Mesendoderm (in vitro differentiated cells): ENCODE results near the gene SLC16A14. TPM values are rescaled to one million over a fixed set of nuclear protein-coding genes. Genes with fewer than 3 reads are reported as not detected.
A peak's percentile ranks its signal among the peaks of the same experiment; 100 is the strongest.
"Not testable (repeated sequence)": the region's sequence is repeated elsewhere in the genome, so short reads cannot be mapped to it uniquely, and the experiment has no call there.

ENCODE experiments used
- DNase-seq: peaks from one replicate; pipeline ENCODE4 v3.0.0; 2013
- H2AK5ac ChIP-seq: 2 replicates; pipeline ENCODE4 v1.6.1; 2013; ENCODE audit warnings: low read length, inconsistent platforms
- H2BK120ac ChIP-seq: 2 replicates; pipeline ENCODE4 v1.6.1; 2013; ENCODE audit warnings: low read depth, mild to moderate bottlenecking, low read length, moderate library complexity, mixed read lengths
- H2BK15ac ChIP-seq: replicated peaks from 2 replicates; pipeline ENCODE4 v1.6.1; 2013; ENCODE audit warnings: low read depth, mild to moderate bottlenecking, moderate library complexity
- H2BK5ac ChIP-seq: 2 replicates; pipeline ENCODE4 v1.6.1; 2013; ENCODE audit warnings: low read length, inconsistent platforms
- H3K18ac ChIP-seq: 2 replicates; pipeline ENCODE4 v1.6.1; 2013; ENCODE audit warnings: mild to moderate bottlenecking, low read length, mixed read lengths
- H3K23ac ChIP-seq: one replicate; pipeline ENCODE4 v1.6.1; 2013; ENCODE audit warnings: low read length
- H3K27ac ChIP-seq: 2 replicates; pipeline ENCODE4 v1.5.1; 2013; ENCODE audit warnings: low read depth, mild to moderate bottlenecking, inconsistent platforms, low read length, moderate library complexity
- H3K27me3 ChIP-seq: 2 replicates; pipeline ENCODE4 v1.6.1; 2013; ENCODE audit warnings: low read length, control low read depth, mild to moderate bottlenecking, inconsistent platforms; ENCODE audit not compliant: insufficient read depth, poor library complexity
- H3K36me3 ChIP-seq: 2 replicates; pipeline ENCODE4 v1.6.1; 2013; ENCODE audit warnings: low read length, inconsistent platforms; ENCODE audit not compliant: control insufficient read depth, insufficient read depth
- H3K4ac ChIP-seq: one replicate; pipeline ENCODE4 v1.6.1; 2013; ENCODE audit warnings: low read depth, mild to moderate bottlenecking, low read length, moderate library complexity
- H3K4me1 ChIP-seq: 2 replicates; pipeline ENCODE4 v1.6.1; 2013; ENCODE audit warnings: low read depth, low read length, inconsistent platforms; ENCODE audit not compliant: control insufficient read depth
- H3K4me2 ChIP-seq: 2 replicates; pipeline ENCODE4 v1.6.1; 2013; ENCODE audit warnings: low read length
- H3K4me3 ChIP-seq: 2 replicates; pipeline ENCODE4 v1.5.1; 2013; ENCODE audit warnings: mild to moderate bottlenecking, low read length
- H3K56ac ChIP-seq: one replicate; pipeline ENCODE4 v1.6.1; 2013; ENCODE audit warnings: low read length
- H3K79me1 ChIP-seq: 2 replicates; pipeline ENCODE4 v1.6.1; 2013; ENCODE audit warnings: low read length, inconsistent platforms
- H3K79me2 ChIP-seq: 2 replicates; pipeline ENCODE4 v1.6.1; 2013; ENCODE audit warnings: mild to moderate bottlenecking, low read length; ENCODE audit not compliant: control insufficient read depth, insufficient read depth
- H3K9ac ChIP-seq: 2 replicates; pipeline ENCODE4 v1.6.1; 2013; ENCODE audit warnings: low read length, inconsistent platforms
- H4K5ac ChIP-seq: one replicate; pipeline ENCODE4 v1.6.1; 2013; ENCODE audit warnings: low read length
- H4K8ac ChIP-seq: one replicate; pipeline ENCODE4 v1.6.1; 2013; ENCODE audit warnings: low read depth, mild to moderate bottlenecking, control low read depth, low read length, moderate library complexity
- WGBS: extraction: QIAGEN DNeasy Blood & Tissue Kit; methylation state at CpG from one replicate; pipeline ENCODE4 v1.1.7; 2013; ENCODE audit warnings: low lambda C conversion rate, missing lambda C conversion rate; ENCODE audit not compliant: insufficient coverage; ENCODE audit errors: extremely low coverage; 5-methylcytosine and 5-hydroxymethylcytosine counted together
- polyA plus RNA-seq, 2 experiments: library from polyadenylated mRNA; stranded (reverse); fragments of 200-250 nt; gene quantifications; one replicate each; pipeline ENCODE4 v1.2.3, GENCODE V29; 2013

Gene SLC16A14
- 0.59 TPM for polyA plus RNA-seq (2013, experiment 1 of 2)
- polyA plus RNA-seq (2013, experiment 2 of 2) = 0.69 TPM

DNA sequence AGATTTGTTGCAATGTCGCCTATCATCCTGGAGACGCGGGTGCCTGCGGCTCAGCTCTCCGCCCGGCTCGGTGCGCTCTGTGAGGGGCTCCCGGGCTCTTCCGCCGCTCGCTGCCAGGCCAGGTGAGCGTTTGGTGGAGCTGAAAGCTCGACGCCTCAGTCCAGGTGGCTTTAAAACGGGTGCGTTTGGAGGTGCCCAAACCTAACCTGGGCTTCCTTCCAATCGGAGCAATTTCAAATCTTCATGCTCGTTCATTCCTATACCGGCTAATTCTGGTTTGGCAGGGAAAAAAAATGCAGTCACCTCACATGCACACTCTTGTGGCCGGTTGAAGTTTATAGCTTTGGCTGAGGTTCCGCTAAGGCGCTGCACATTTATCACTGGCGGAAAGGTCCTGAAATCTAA is at the start of gene SLC16A14:
Gene SLC16A14, minus strand, starts transcription at position 274 of the 405 bp plus-strand sequence. CDS start 9,572 bp downstream, outside the sequence.
- peak; percentile 64 for DNase-seq
- no peak within 1 kb of the TSS for H3K18ac ChIP-seq
- H3K27ac ChIP-seq = no peak within 1 kb of the TSS

GRCh38 chr2:230106771-230107170 is 38.0 kb upstream of the SLC16A14 start:
- no peaks in the 10 kb centered on the region for H3K27me3 ChIP-seq
- H3K36me3 ChIP-seq = no peaks in the 10 kb centered on the region
- H3K18ac ChIP-seq = no peak overlapping the region
- H3K79me1 ChIP-seq = no peaks in the 10 kb centered on the region
- no peak overlapping the region for H2BK15ac ChIP-seq
- no CpG with 5 or more reads among the region's 1 CpG for WGBS
- no peak overlapping the region for H2AK5ac ChIP-seq
- H3K4me1 ChIP-seq = no peaks in the 10 kb centered on the region
- H3K56ac ChIP-seq = no peak overlapping the region
- no peak overlapping the region for H2BK5ac ChIP-seq
- H2BK120ac ChIP-seq = no peak overlapping the region
- no peak for DNase-seq
- no peak overlapping the region for H3K23ac ChIP-seq
- no peak overlapping the region for H4K5ac ChIP-seq
- H3K27ac ChIP-seq = no peak overlapping the region
- no peak overlapping the region for H3K4ac ChIP-seq
- H3K9ac ChIP-seq = no peak overlapping the region
- no peak overlapping the region for H4K8ac ChIP-seq
- H3K79me2 ChIP-seq = no peaks in the 10 kb centered on the region
- no peak overlapping the region for H3K4me2 ChIP-seq
- H3K4me3 ChIP-seq = no peak overlapping the region

More for the DNA sequence above, at the start of gene SLC16A14:
- H2AK5ac ChIP-seq = no peak within 1 kb of the TSS
- no peak within 1 kb of the TSS for H3K23ac ChIP-seq
- H3K79me1 ChIP-seq = no peaks in the 10 kb centered on the region
- no peak within 1 kb of the TSS for H3K4ac ChIP-seq
- no peak within 1 kb of the TSS for H2BK15ac ChIP-seq
- peak within 1 kb of the TSS; percentile 96 for H3K4me2 ChIP-seq
- no peak within 1 kb of the TSS for H2BK120ac ChIP-seq
- H3K56ac ChIP-seq = peak within 1 kb of the TSS; percentile 81
- H3K9ac ChIP-seq = peak within 1 kb of the TSS; percentile 60
- H3K79me2 ChIP-seq = no peaks in the 10 kb centered on the region
- no peak within 1 kb of the TSS for H4K8ac ChIP-seq
- H3K4me1 ChIP-seq = peaks cover 2% of the 10 kb centered on the region
- WGBS = no CpG with 5 or more reads among the region's 24 CpGs
- H3K27me3 ChIP-seq = no peaks in the 10 kb centered on the region
- H4K5ac ChIP-seq = no peak within 1 kb of the TSS
- no peaks in the 10 kb centered on the region for H3K36me3 ChIP-seq
- no peak within 1 kb of the TSS for H2BK5ac ChIP-seq
- peak within 1 kb of the TSS; percentile 33 for H3K4me3 ChIP-seq

DNA sequence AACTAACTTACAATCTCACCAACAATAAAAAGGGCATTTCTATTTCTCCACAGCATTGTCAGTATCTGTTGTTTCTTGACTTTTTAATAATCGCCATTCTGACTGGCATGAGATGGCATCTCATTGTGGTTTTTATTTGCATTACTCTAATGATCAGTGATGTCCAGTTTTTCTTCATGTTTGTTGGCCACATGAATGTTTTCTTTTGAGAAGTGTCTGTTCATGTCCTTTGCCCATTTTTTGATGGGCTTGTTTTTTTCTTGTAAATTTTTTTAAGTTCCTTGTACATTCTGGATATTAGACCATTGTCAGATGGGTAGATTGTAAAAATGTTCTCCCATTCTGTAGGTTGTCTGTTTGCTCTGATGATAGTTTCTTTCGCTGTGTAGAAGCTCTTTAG is 33.2 kb upstream of the SLC16A14 start:
- not testable (repeated sequence) for H3K4ac ChIP-seq, DNase-seq, H3K79me2 ChIP-seq, H4K8ac ChIP-seq, H2AK5ac ChIP-seq, H3K18ac ChIP-seq, H3K4me2 ChIP-seq, H3K4me1 ChIP-seq, H3K4me3 ChIP-seq, H2BK120ac ChIP-seq, H3K36me3 ChIP-seq, H2BK15ac ChIP-seq, H3K23ac ChIP-seq, H3K56ac ChIP-seq, H3K79me1 ChIP-seq, H3K27ac ChIP-seq, H3K9ac ChIP-seq, H3K27me3 ChIP-seq, H4K5ac ChIP-seq, H2BK5ac ChIP-seq
- WGBS = no CpG with 5 or more reads among the region's 2 CpGs

- H3K79me1 ChIP-seq = no peaks in the 10 kb centered on the region
- no peak overlapping the region for H2AK5ac ChIP-seq
- H4K8ac ChIP-seq = no peak overlapping the region
- H2BK15ac ChIP-seq = no peak overlapping the region
- no peak overlapping the region for H3K23ac ChIP-seq
- no peaks in the 10 kb centered on the region for H3K79me2 ChIP-seq
- no peaks in the 10 kb centered on the region for H3K27me3 ChIP-seq
- DNase-seq = no peak
- H2BK120ac ChIP-seq = no peak overlapping the region
- no peak overlapping the region for H3K27ac ChIP-seq
- no peaks in the 10 kb centered on the region for H3K36me3 ChIP-seq
- no peak overlapping the region for H3K4me3 ChIP-seq
- H4K5ac ChIP-seq = no peak overlapping the region
- WGBS = no CpG with 5 or more reads among the region's 2 CpGs
- no peaks in the 10 kb centered on the region for H3K4me1 ChIP-seq
- no peak overlapping the region for H3K4ac ChIP-seq
- no peak overlapping the region for H3K56ac ChIP-seq
- H2BK5ac ChIP-seq = no peak overlapping the region
- no peak overlapping the region for H3K9ac ChIP-seq
- no peak overlapping the region for H3K18ac ChIP-seq
- no peak overlapping the region for H3K4me2 ChIP-seq
These were observed 29.1 kb upstream of the SLC16A14 start for GRCh38 chr2:230097841-230098240.

DNA sequence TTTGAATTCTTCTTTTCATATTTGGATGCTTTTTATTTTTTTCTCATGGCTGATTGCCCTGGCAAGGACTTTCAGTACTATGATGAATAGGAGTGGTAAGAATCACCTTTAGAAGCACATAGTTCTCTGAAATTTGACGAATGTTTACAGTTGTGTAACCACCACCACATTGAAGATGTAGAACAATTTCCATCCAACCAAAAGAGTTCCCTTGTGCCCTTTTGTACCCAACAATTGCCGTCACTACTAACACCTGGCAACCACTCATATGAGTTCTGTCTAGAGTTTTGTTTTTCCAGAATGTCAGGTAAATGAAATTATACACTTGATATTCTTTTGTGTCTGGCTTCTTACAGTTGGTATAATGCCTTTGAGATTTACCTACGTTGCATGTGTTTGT is 28.7 kb upstream of the SLC16A14 start:
- Histone ChIP-seq H3K4ac (no peak overlapping the region), H3K4me1 (no peaks in the 10 kb centered on the region), H2AK5ac (no peak overlapping the region), H3K23ac (no peak overlapping the region), H3K27me3 (no peaks in the 10 kb centered on the region), H2BK15ac (no peak overlapping the region), H4K8ac (no peak overlapping the region), H3K18ac (no peak overlapping the region), H3K9ac (no peak overlapping the region), H4K5ac (no peak overlapping the region), H3K79me2 (no peaks in the 10 kb centered on the region), H3K79me1 (no peaks in the 10 kb centered on the region), H3K56ac (no peak overlapping the region), H2BK120ac (no peak overlapping the region), H2BK5ac (no peak overlapping the region), H3K4me3 (no peak overlapping the region), H3K36me3 (no peaks in the 10 kb centered on the region), H3K4me2 (no peak overlapping the region), H3K27ac (no peak overlapping the region)
- no CpG with 5 or more reads among the region's 3 CpGs for WGBS
- no peak for DNase-seq

DNA sequence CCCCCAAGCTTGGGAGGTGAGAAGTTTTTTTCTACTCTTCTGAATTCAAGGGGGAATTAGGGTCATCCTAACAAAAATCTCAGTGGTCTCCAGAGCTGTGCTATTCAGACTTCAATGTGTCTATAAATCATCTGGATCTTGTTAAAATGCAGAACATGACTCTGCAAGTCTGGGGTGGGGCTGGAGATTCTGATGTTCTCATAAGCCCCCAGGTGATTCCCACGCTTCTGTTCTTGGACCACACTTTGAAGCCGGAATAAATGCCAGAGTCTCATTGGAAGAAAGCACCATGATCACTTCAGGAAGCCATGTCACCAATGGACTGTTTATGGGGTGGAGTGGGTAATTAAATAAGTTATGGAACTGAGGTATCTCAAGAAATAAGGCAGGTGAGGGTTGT is 22.2 kb upstream of the SLC16A14 start:
- WGBS = no CpG with 5 or more reads among the region's 2 CpGs
- no peaks in the 10 kb centered on the region for H3K4me1 ChIP-seq
- no peak overlapping the region for H2BK120ac ChIP-seq
- no peak overlapping the region for H4K8ac ChIP-seq
- no peak overlapping the region for H3K9ac ChIP-seq
- H2BK5ac ChIP-seq = no peak overlapping the region
- H3K4ac ChIP-seq = no peak overlapping the region
- DNase-seq = no peak
- no peak overlapping the region for H4K5ac ChIP-seq
- no peak overlapping the region for H2AK5ac ChIP-seq
- no peak overlapping the region for H3K18ac ChIP-seq
- H3K36me3 ChIP-seq = no peaks in the 10 kb centered on the region
- H3K23ac ChIP-seq = no peak overlapping the region
- H3K27ac ChIP-seq = no peak overlapping the region
- no peak overlapping the region for H3K4me3 ChIP-seq
- no peak overlapping the region for H2BK15ac ChIP-seq
- no peaks in the 10 kb centered on the region for H3K27me3 ChIP-seq
- no peak overlapping the region for H3K56ac ChIP-seq
- no peaks in the 10 kb centered on the region for H3K79me1 ChIP-seq
- H3K4me2 ChIP-seq = no peak overlapping the region
- H3K79me2 ChIP-seq = no peaks in the 10 kb centered on the region
